NCI-H82 (cell line): ENCODE results near the gene FUT2.
A peak's percentile ranks its signal among the peaks of the same experiment; 100 is the strongest.

Source experiments
- DNase-seq: peaks from one replicate; lab custom pipeline; 2025; lab: John Stamatoyannopoulos, UW

The FUT2 gene

GRCh38 chr19:48728911-48729664 is 33.3 kb downstream of the FUT2 start:
- no peak for DNase-seq

GRCh38 chr19:48731452-48731851 is 35.7 kb downstream of the FUT2 start:
- no peak for DNase-seq

GRCh38 chr19:48734625-48735024 is 38.9 kb downstream of the FUT2 start:
- DNase-seq, result no peak

- DNase-seq, result peak; percentile 95
Observed at GRCh38 chr19:48735031-48735615, 39.4 kb downstream of the FUT2 start.

GRCh38 chr19:48737360-48737998 is 41.7 kb downstream of the FUT2 start:
- peak; percentile 69 for DNase-seq

GRCh38 chr19:48738557-48739403 is 43.0 kb downstream of the FUT2 start:
- peak; percentile 98 for DNase-seq

- peak; percentile 49 for DNase-seq
Observed at GRCh38 chr19:48739404-48740163, 43.8 kb downstream of the FUT2 start.

- no peak for DNase-seq
Observed at GRCh38 chr19:48740164-48740972, 44.6 kb downstream of the FUT2 start, which contains the start of gene RASIP1. TSS of gene RASIP1 (minus strand) at chr19:48740610. CDS start at chr19:48740282, 328 bp downstream.

GRCh38 chr19:48741129-48741999 is 45.6 kb downstream of the FUT2 start:
- DNase-seq, result peak; percentile 51

- DNase-seq, result no peak
Observed at GRCh38 chr19:48742096-48742495, 46.3 kb downstream of the FUT2 start.

GRCh38 chr19:48745208-48745995 is 49.6 kb downstream of the FUT2 start:
- DNase-seq, result peak; percentile 90

GRCh38 chr19:48746110-48746509 is 50.3 kb downstream of the FUT2 start:
- no peak for DNase-seq

- peak; percentile 96 for DNase-seq
Observed at GRCh38 chr19:48746738-48747575, 51.2 kb downstream of the FUT2 start, which contains the start of gene IZUMO1. TSS of gene IZUMO1 (minus strand) at chr19:48746909. CDS start at chr19:48745859, 1,050 bp downstream.

- DNase-seq, result no peak
Observed at GRCh38 chr19:48749571-48750198, 53.9 kb downstream of the FUT2 start.

GRCh38 chr19:48750351-48750750 is 54.6 kb downstream of the FUT2 start:
- DNase-seq, result no peak

- DNase-seq, result no peak
Observed at GRCh38 chr19:48750771-48751504, 55.2 kb downstream of the FUT2 start.
